CD4-positive, alpha-beta T cell (primary cell): ENCODE measurements around the gene TET2. TPM values are rescaled to one million over a fixed set of nuclear protein-coding genes. Genes with fewer than 3 reads are reported as not detected.

Source experiments
- ATAC-seq: fragments of 200-7000 bp; cut with Tn5 transposase; one replicate; pipeline ENCODE4 v1.10.0; 2022; ENCODE audit warnings: mild to moderate bottlenecking; ENCODE audit not compliant: poor library complexity
- CTCF ChIA-PET: fragments of 350-600 bp; sonication (Branson Sonifier 250); formaldehyde crosslinking; loops from one replicate; lab custom pipeline; 2021; ENCODE audit warnings: antibody characterized with exemption, inconsistent platforms; lab: Charles Lee
- POLR2A ChIA-PET: fragments of 350-600 bp; sonication (Branson Sonifier 250); formaldehyde crosslinking; loops from one replicate; lab custom pipeline; 2021; ENCODE audit warnings: antibody characterized with exemption, inconsistent platforms; lab: Charles Lee
- DNase-seq, 14 experiments: peaks; one replicate each; pipeline ENCODE4 v3.0.0-alpha.2; 2013 to 2020; ENCODE audit warnings: mixed read lengths in 2 of 14
- H3K27ac ChIP-seq, 2 donors: one replicate each; pipeline versions ENCODE4 v1.5.1 to v1.7.0; 2013; ENCODE audit warnings: low read length in 2 of 2, low read depth in 1 of 2, mild to moderate bottlenecking in 1 of 2
- H3K27me3 ChIP-seq, 2 experiments: 1 replicate in 1 of 2; 2 replicates in 1 of 2; pipeline versions ENCODE4 v1.6.1 to v1.7.0; 2013; ENCODE audit warnings: low read length in 2 of 2, control low read depth in 1 of 2, mild to moderate bottlenecking in 1 of 2, moderate library complexity in 1 of 2; ENCODE audit not compliant: insufficient read depth in 2 of 2, control insufficient read depth in 1 of 2
- H3K36me3 ChIP-seq: one replicate; pipeline ENCODE4 v1.6.1; 2013; ENCODE audit warnings: low read length, control low read depth; ENCODE audit not compliant: insufficient read depth
- H3K4me1 ChIP-seq: one replicate; pipeline ENCODE4 v1.6.1; 2013; ENCODE audit warnings: low read length, control low read depth; ENCODE audit not compliant: insufficient read depth
- H3K4me3 ChIP-seq: one replicate; pipeline ENCODE4 v1.5.1; 2013; ENCODE audit warnings: mild to moderate bottlenecking, low read length, moderate library complexity
- H3K9me3 ChIP-seq, 2 experiments: 1 replicate in 1 of 2; 2 replicates in 1 of 2; pipeline versions ENCODE4 v1.6.1 to v1.7.0; 2013; ENCODE audit warnings: low read length in 2 of 2, mild to moderate bottlenecking in 2 of 2, control low read depth in 1 of 2, moderate library complexity in 1 of 2; ENCODE audit not compliant: control insufficient read depth in 1 of 2, insufficient read depth in 1 of 2
- H3K27ac Mint-ChIP-seq: one replicate; pipeline ENCODE4 v1.8.0; 2020; ENCODE audit warnings: mixed read lengths
- H3K27me3 Mint-ChIP-seq: one replicate; pipeline ENCODE4 v1.8.0; 2021; ENCODE audit warnings: mixed read lengths
- H3K36me3 Mint-ChIP-seq: one replicate; pipeline ENCODE4 v1.8.0; 2021; ENCODE audit warnings: low read depth, mixed read lengths
- H3K4me1 Mint-ChIP-seq: one replicate; pipeline ENCODE4 v1.8.0; 2021; ENCODE audit warnings: low read depth, mixed read lengths
- H3K4me3 Mint-ChIP-seq: one replicate; pipeline ENCODE4 v1.8.0; 2020; ENCODE audit warnings: mild to moderate bottlenecking, mixed read lengths
- H3K9me3 Mint-ChIP-seq: one replicate; pipeline ENCODE4 v1.8.0; 2020; ENCODE audit warnings: mixed read lengths
- intact Hi-C, 2 experiments: fragments of 100-400 bp; cut with DNase I in 1 of 2; cut with micrococcal nuclease in 1 of 2; formaldehyde crosslinking; loops; one replicate each; pipeline versions ENCODE4 v1.15.1 to v1.9.0; 2023 to 2025; cut with DNase I, micrococcal nuclease
- total RNA-seq, 174 experiments: library from RNA in 2 of 174; stranded (reverse) in 2 of 174; gene quantifications; one replicate each; pipeline ENCODE4 v1.2.3 and lab custom pipeline; 2021 to 2026
- TF ChIP-seq, protein P1 (sequence below): fragments of 200-600 bp; IDR thresholded peaks from one replicate; pipeline ENCODE4 v1.8.0; 2022; ENCODE audit warnings: antibody characterized with exemption, mild to moderate bottlenecking

TET2 gene
- total RNA-seq, 2 experiments from 2014 or later: 31.0 to 32.0 TPM

DNA sequence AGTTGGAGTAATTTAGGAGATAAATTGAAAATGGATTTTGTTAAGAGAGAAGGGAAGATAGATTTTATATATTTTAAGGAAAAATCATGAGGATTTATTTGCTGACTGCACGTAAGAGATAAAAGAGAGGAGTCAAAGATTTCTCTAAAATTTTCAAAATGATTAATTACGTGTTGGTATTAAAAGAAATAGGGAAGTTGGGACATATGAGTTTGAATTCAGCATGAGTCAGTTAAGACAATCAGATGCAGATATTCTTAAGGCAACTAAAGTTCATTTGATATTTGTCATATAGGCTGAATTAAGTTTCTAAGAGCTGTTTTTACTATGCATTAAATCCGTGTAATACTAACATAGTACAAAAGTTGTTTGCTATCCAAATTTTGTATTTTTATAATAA lies 46.9 kb downstream of the TET2 start:
- DNase-seq (no peak), ATAC-seq (no peak)
- H3K27ac ChIP-seq: no peak overlapping the region
- no peaks in the 10 kb centered on the region for H3K4me1 ChIP-seq
- peaks cover 5% of the 10 kb centered on the region for H3K36me3 ChIP-seq
- H3K36me3 Mint-ChIP-seq: peaks cover 49% of the 10 kb centered on the region
- H3K9me3 ChIP-seq: no peaks in the 10 kb centered on the region
- no peaks in the 10 kb centered on the region for H3K9me3 Mint-ChIP-seq
- no peak overlapping the region for H3K4me3 Mint-ChIP-seq
- ChIA-PET CTCF (no interaction called here), POLR2A (interaction anchor here (1.1 kb wide), 1 partner anchor 11 kb away, joined by 3 read pairs; no protein-coding TSS in a partner anchor)
- no peak overlapping the region for H3K4me3 ChIP-seq
- TF ChIP-seq, protein P1, sequence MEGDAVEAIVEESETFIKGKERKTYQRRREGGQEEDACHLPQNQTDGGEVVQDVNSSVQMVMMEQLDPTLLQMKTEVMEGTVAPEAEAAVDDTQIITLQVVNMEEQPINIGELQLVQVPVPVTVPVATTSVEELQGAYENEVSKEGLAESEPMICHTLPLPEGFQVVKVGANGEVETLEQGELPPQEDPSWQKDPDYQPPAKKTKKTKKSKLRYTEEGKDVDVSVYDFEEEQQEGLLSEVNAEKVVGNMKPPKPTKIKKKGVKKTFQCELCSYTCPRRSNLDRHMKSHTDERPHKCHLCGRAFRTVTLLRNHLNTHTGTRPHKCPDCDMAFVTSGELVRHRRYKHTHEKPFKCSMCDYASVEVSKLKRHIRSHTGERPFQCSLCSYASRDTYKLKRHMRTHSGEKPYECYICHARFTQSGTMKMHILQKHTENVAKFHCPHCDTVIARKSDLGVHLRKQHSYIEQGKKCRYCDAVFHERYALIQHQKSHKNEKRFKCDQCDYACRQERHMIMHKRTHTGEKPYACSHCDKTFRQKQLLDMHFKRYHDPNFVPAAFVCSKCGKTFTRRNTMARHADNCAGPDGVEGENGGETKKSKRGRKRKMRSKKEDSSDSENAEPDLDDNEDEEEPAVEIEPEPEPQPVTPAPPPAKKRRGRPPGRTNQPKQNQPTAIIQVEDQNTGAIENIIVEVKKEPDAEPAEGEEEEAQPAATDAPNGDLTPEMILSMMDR: no peak
- H3K27me3 Mint-ChIP-seq: no peaks in the 10 kb centered on the region
- no peak overlapping the region for H3K27ac Mint-ChIP-seq
- intact Hi-C loops: no loop called here
- H3K27me3 ChIP-seq: no peaks in the 10 kb centered on the region
- H3K4me1 Mint-ChIP-seq: peaks cover 59% of the 10 kb centered on the region

DNA sequence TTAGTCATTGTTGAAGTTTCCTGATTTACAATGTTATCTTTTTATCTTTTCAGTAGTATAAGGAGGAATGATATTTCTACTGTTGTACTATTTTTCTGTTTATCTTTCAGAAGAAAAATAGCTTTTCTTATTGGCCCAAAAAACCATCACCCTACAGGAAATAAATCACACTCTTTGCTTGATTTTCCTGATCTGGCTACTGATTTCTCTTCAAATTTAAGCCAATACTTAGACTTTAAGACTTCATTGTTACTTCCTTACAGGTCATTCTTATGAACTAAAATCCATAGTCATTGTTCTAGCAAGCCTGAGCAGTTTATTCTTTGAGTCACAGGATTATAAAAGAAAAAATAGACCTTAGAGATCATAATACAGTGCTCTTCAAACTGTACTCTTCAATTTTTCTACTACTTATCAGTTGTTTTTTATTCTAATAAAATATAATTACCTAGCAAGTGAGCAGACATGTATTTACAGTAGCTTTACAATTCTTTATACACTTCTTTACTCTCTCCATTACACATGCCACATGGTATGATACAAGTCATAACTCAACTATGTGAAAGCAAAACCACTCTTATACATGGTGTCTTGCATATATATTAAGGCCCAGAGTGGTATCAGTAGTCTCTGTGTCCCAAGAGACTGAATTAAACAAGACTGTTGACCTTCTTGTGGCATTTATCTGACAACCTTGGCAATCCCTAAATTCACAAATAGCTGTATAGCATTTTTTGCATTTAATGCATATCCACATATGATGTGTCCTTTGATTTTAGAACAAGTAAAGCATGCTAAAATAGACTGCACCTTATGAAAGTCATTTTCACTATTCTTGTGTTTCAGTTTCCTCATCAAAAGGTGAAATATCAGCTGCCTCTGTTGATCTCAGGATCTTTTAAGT lies 47.9 kb downstream of the TET2 start:
- no peak overlapping the region for H3K4me3 ChIP-seq
- no peaks in the 10 kb centered on the region for H3K27me3 ChIP-seq
- H3K36me3 ChIP-seq: peaks cover 5% of the 10 kb centered on the region
- no peaks in the 10 kb centered on the region for H3K9me3 Mint-ChIP-seq
- ATAC-seq (no peak), DNase-seq (no peak)
- H3K4me3 Mint-ChIP-seq: no peak overlapping the region
- no peaks in the 10 kb centered on the region for H3K27me3 Mint-ChIP-seq
- TF ChIP-seq, protein P1: no peak
- intact Hi-C loops: no loop called here
- H3K36me3 Mint-ChIP-seq: peaks cover 59% of the 10 kb centered on the region
- ChIA-PET CTCF (no interaction called here), POLR2A (interaction anchor here (1.1 kb wide), 1 partner anchor 12 kb away, joined by 3 read pairs; no protein-coding TSS in a partner anchor)
- peaks cover 49% of the 10 kb centered on the region for H3K4me1 Mint-ChIP-seq
- H3K27ac ChIP-seq: no peak overlapping the region
- no peaks in the 10 kb centered on the region for H3K4me1 ChIP-seq
- H3K27ac Mint-ChIP-seq: no peak overlapping the region
- no peaks in the 10 kb centered on the region for H3K9me3 ChIP-seq

DNA sequence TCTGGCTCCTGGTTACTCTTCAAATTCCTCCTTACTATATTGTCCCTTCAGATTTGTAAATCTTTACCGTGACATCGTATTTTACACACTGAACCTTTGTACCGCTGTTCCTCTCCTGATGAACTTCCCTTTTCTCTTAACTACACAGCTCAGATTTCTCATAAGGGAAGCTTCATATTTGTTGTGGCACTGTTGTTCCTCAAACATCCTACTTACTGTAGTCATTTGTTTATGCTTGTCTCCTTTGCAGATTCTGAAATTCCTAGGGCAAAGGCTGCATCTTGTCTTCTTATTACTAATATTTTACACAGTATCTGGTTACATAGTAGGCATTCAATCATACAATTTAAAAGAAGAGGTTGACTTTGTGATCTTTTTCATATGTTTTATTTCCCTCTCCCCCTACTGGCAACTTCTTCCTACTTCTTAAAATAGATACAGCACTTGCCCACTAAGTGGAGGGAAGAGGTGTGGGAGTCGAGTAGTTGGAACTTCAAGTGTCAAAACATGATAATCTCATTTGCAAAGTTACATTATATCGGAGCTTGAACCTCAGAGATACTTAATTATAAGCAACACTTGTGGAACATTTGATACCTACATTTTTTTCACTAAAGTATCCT lies 50.0 kb downstream of the TET2 start:
- no peak for ATAC-seq
- H3K27me3 Mint-ChIP-seq: no peaks in the 10 kb centered on the region
- no peaks in the 10 kb centered on the region for H3K4me1 ChIP-seq
- TF ChIP-seq, protein P1: no peak
- H3K36me3 ChIP-seq: peaks cover under 1% of the 10 kb centered on the region
- no peaks in the 10 kb centered on the region for H3K9me3 Mint-ChIP-seq
- no peak overlapping the region for H3K27ac ChIP-seq
- H3K27me3 ChIP-seq: no peaks in the 10 kb centered on the region
- POLR2A ChIA-PET: no interaction called here
- peak in 3 of 14 experiments; percentile 6 to 36 (median 23) for DNase-seq
- intact Hi-C loops: no loop called here
- H3K4me3 Mint-ChIP-seq: no peak overlapping the region
- H3K27ac Mint-ChIP-seq: no peak overlapping the region
- CTCF ChIA-PET: no interaction called here
- H3K4me1 Mint-ChIP-seq: peaks cover 31% of the 10 kb centered on the region
- H3K4me3 ChIP-seq: no peak overlapping the region
- peaks cover 58% of the 10 kb centered on the region for H3K36me3 Mint-ChIP-seq
- H3K9me3 ChIP-seq: no peaks in the 10 kb centered on the region
